H1 (cell line): Measurements from ENCODE around the gene OSR1. TPM values are rescaled to one million over a fixed set of nuclear protein-coding genes. Genes with fewer than 3 reads are reported as not detected.

Experiments
- CTBP2 ChIP-seq: IDR thresholded peaks from 2 replicates; pipeline ENCODE4 v1.7.0; 2011; ENCODE audit warnings: borderline replicate concordance, mild to moderate bottlenecking, moderate library complexity, mixed read lengths, low read length; ENCODE audit not compliant: insufficient read depth, insufficient read length
- EP300 ChIP-seq, 2 experiments: IDR thresholded peaks; 1 replicate in 1 of 2; 2 replicates in 1 of 2; pipeline ENCODE4 v1.6.1; 2011 to 2012; ENCODE audit warnings: low read depth in 2 of 2, low read length in 2 of 2, mild to moderate bottlenecking in 2 of 2, borderline replicate concordance in 1 of 2, inconsistent platforms in 1 of 2, moderate library complexity in 1 of 2
- KDM5A ChIP-seq: fragments of 200-600 bp; IDR thresholded peaks from 2 replicates; pipeline ENCODE4 v1.7.1; 2012; ENCODE audit warnings: mild to moderate bottlenecking, low read length, inconsistent platforms, mixed read lengths
- NANOG ChIP-seq: IDR thresholded peaks from 2 replicates; pipeline ENCODE4 v1.6.1; 2011; ENCODE audit warnings: low read length, low read depth, mild to moderate bottlenecking, inconsistent platforms; ENCODE audit not compliant: insufficient read depth, poor library complexity, severe bottlenecking
- SIN3A ChIP-seq, 2 experiments: IDR thresholded peaks in 1 of 2; conservative IDR thresholded peaks in 1 of 2; 2 replicates each; pipeline ENCODE4 v1.6.1; 2011 to 2012; ENCODE audit warnings: low read length in 2 of 2, improper control_type of control experiment in 1 of 2, low read depth in 1 of 2, mild to moderate bottlenecking in 1 of 2
- SP4 ChIP-seq: IDR thresholded peaks from 2 replicates; pipeline ENCODE4 v1.6.1; 2012; ENCODE audit warnings: low read length, inconsistent platforms
- TCF12 ChIP-seq: IDR thresholded peaks from 2 replicates; pipeline ENCODE4 v1.6.1; 2011; ENCODE audit warnings: low read depth, mild to moderate bottlenecking, low read length
- polyA plus RNA-seq, 7 experiments: library from polyadenylated mRNA; depleted of rRNA in 3 of 7; stranded (reverse) in 5 of 7; unstranded in 2 of 7; fragments of >200 nt in 5 of 7; fragments of 200-250 nt in 2 of 7; gene quantifications; 1 replicate in 5 of 7; 2 replicates in 1 of 7; 4 replicates in 1 of 7; pipeline versions ENCODE4 v1.2.1 to v1.2.3, GENCODE V29; 2011 to 2013; ENCODE audit warnings: missing spikeins in 2 of 7, mixed read lengths in 2 of 7
- total RNA-seq: library from RNA; stranded (reverse); fragmentation: NEBNext Ultra II Directional; extraction: Animal tissue kit (Norgen Biotek cat#: 25700); gene quantifications from 2 replicates; pipeline ENCODE4 v1.2.1, GENCODE V29; 2021
- TF ChIP-seq, protein P1 (sequence below): fragments of 300-600 bp; sonication (generic); IDR thresholded peaks from 2 replicates; pipeline ENCODE4 v1.7.1; 2012; ENCODE audit warnings: low read length, moderate library complexity, mild to moderate bottlenecking, inconsistent platforms; ENCODE audit not compliant: insufficient replicate concordance

The OSR1 gene
- total and polyA plus RNA-seq, 2 of the 8 experiments (the other 6 are each of a cell fraction or from before 2014, with no cell fraction given) = 0.05 to 0.22 TPM

DNA sequence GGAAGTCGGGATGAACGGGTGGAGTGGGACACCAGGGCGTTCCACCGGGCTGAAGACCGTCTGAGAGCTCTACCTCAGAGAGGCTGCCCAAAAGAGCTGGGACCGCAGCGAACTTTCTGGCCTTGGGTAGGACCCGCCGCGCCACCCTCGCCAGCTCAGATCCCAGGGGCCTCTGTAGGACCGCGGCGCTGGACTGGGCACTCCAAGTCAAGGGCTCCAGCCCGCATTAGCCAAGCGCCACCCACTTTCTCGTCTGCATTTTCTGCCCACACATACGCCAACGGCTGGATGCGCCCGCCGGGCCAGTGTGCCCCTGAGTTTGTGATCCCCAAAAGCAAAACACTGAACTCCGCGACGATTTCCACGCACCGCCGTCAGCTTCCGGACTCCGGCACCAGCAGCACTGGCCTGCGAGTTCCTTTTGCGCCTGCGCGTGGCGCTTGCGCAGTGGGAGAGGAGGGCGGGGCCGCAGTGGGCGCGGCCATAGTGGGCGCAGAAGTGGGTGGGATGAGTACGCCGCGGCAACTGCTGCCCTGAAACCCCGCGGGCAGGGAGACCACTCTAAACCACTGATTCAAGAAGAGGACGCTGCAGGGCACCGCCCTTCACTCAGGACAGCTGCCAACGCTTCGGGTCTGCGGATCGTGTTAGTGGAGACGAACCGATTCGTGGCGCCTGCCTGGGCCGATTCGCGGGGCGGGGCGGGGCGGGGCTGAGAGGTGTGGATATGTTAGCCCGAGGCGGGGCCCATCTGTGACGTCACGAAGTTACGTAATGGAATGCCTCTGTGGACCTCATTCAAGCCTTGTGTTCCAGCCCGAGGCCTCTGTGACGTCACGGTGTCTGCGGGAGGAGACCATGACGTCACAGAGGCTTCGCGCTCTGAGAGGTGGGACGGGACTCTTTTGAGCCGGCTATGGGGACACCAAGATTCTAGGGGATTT lies 10.5 kb downstream of the OSR1 start (continued):
- TF ChIP-seq, protein P1, sequence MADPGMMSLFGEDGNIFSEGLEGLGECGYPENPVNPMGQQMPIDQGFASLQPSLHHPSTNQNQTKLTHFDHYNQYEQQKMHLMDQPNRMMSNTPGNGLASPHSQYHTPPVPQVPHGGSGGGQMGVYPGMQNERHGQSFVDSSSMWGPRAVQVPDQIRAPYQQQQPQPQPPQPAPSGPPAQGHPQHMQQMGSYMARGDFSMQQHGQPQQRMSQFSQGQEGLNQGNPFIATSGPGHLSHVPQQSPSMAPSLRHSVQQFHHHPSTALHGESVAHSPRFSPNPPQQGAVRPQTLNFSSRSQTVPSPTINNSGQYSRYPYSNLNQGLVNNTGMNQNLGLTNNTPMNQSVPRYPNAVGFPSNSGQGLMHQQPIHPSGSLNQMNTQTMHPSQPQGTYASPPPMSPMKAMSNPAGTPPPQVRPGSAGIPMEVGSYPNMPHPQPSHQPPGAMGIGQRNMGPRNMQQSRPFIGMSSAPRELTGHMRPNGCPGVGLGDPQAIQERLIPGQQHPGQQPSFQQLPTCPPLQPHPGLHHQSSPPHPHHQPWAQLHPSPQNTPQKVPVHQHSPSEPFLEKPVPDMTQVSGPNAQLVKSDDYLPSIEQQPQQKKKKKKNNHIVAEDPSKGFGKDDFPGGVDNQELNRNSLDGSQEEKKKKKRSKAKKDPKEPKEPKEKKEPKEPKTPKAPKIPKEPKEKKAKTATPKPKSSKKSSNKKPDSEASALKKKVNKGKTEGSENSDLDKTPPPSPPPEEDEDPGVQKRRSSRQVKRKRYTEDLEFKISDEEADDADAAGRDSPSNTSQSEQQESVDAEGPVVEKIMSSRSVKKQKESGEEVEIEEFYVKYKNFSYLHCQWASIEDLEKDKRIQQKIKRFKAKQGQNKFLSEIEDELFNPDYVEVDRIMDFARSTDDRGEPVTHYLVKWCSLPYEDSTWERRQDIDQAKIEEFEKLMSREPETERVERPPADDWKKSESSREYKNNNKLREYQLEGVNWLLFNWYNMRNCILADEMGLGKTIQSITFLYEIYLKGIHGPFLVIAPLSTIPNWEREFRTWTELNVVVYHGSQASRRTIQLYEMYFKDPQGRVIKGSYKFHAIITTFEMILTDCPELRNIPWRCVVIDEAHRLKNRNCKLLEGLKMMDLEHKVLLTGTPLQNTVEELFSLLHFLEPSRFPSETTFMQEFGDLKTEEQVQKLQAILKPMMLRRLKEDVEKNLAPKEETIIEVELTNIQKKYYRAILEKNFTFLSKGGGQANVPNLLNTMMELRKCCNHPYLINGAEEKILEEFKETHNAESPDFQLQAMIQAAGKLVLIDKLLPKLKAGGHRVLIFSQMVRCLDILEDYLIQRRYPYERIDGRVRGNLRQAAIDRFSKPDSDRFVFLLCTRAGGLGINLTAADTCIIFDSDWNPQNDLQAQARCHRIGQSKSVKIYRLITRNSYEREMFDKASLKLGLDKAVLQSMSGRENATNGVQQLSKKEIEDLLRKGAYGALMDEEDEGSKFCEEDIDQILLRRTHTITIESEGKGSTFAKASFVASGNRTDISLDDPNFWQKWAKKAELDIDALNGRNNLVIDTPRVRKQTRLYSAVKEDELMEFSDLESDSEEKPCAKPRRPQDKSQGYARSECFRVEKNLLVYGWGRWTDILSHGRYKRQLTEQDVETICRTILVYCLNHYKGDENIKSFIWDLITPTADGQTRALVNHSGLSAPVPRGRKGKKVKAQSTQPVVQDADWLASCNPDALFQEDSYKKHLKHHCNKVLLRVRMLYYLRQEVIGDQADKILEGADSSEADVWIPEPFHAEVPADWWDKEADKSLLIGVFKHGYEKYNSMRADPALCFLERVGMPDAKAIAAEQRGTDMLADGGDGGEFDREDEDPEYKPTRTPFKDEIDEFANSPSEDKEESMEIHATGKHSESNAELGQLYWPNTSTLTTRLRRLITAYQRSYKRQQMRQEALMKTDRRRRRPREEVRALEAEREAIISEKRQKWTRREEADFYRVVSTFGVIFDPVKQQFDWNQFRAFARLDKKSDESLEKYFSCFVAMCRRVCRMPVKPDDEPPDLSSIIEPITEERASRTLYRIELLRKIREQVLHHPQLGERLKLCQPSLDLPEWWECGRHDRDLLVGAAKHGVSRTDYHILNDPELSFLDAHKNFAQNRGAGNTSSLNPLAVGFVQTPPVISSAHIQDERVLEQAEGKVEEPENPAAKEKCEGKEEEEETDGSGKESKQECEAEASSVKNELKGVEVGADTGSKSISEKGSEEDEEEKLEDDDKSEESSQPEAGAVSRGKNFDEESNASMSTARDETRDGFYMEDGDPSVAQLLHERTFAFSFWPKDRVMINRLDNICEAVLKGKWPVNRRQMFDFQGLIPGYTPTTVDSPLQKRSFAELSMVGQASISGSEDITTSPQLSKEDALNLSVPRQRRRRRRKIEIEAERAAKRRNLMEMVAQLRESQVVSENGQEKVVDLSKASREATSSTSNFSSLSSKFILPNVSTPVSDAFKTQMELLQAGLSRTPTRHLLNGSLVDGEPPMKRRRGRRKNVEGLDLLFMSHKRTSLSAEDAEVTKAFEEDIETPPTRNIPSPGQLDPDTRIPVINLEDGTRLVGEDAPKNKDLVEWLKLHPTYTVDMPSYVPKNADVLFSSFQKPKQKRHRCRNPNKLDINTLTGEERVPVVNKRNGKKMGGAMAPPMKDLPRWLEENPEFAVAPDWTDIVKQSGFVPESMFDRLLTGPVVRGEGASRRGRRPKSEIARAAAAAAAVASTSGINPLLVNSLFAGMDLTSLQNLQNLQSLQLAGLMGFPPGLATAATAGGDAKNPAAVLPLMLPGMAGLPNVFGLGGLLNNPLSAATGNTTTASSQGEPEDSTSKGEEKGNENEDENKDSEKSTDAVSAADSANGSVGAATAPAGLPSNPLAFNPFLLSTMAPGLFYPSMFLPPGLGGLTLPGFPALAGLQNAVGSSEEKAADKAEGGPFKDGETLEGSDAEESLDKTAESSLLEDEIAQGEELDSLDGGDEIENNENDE = no peak
- peak; percentile 47 to 54; a peak in 1 of 4 replicates for TF ChIP-seq SIN3A (conservative IDR thresholded peaks at IDR 0.05 in 1 of 2, IDR thresholded peaks at IDR 0.05 in 1 of 2; ENCODE audit: low read depth in 1 of 2, low read length in 2 of 2)
- TF ChIP-seq NANOG = no peak
- TF ChIP-seq EP300 (IDR thresholded peaks at IDR 0.05; ENCODE audit: borderline replicate concordance in 1 of 2, low read depth in 2 of 2, low read length in 2 of 2) = no peak
- TF ChIP-seq KDM5A = no peak
- TF ChIP-seq TCF12 = no peak
- no peak; the same call in 1 of the 2 replicates for TF ChIP-seq SP4
- TF ChIP-seq CTBP2 = no peak
